A549 (cell line): ENCODE results near the gene RHOXF2. TPM values are rescaled to one million over a fixed set of nuclear protein-coding genes. Genes with fewer than 3 reads are reported as not detected.
"Not testable (repeated sequence)": the region's sequence is repeated elsewhere in the genome, so short reads cannot be mapped to it uniquely, and the experiment has no call there.

Experiments
- ATAC-seq, 2 experiments: fragments of 200-7000 bp in 1 of 2; fragments of >200 bp in 1 of 2; cut with Nextera tagmentation in 1 of 2; cut with Tn5 transposase in 1 of 2; 3 replicates each; pipeline versions ENCODE4 v1.8.0 to v1.9.1; 2018 to 2020; ENCODE audit warnings: mild to moderate bottlenecking in 1 of 2, moderate library complexity in 1 of 2
- CTCF ChIA-PET: fragments of 300-600 bp; sonication (Branson Sonifier 250); formaldehyde crosslinking; extraction: SDS; loops from one replicate; lab custom pipeline; 2021; ENCODE audit warnings: antibody characterized with exemption, inconsistent platforms; lab: Yijun Ruan, JAX
- POLR2A ChIA-PET: fragments of 350-600 bp; formaldehyde crosslinking; extraction: SDS; loops from one replicate; lab custom pipeline; 2021; ENCODE audit warnings: antibody characterized with exemption, inconsistent platforms; lab: Yijun Ruan, JAX
- DNase-seq, 2 experiments: peaks; one replicate each; pipeline versions ENCODE4 v3.0.0 to v3.0.0-alpha.2; 2011 to 2016; ENCODE audit warnings: low read depth in 1 of 2, low spot score in 1 of 2
- FAIRE-seq: peaks from 2 replicates; lab custom pipeline; 2011; peaks lifted over from hg19 to GRCh38; lab: Jason Lieb, UNC
- H3K27ac ChIP-seq, 2 experiments: fragments of >200 bp; sonication (Bioruptor Twin); formaldehyde crosslinking; 3 replicates each; pipeline ENCODE4 v1.5.1; 2016 to 2017
- H3K4me1 ChIP-seq: fragments of >200 bp; sonication (Bioruptor Twin); formaldehyde crosslinking; 3 replicates; pipeline ENCODE4 v1.6.1; 2016
- H3K4me2 ChIP-seq: fragments of >200 bp; sonication (Bioruptor Twin); formaldehyde crosslinking; 3 replicates; pipeline ENCODE4 v1.6.1; 2016
- H3K4me3 ChIP-seq: fragments of >200 bp; sonication (Bioruptor Twin); formaldehyde crosslinking; 3 replicates; pipeline ENCODE4 v1.5.1; 2016
- H3K9me3 ChIP-seq: fragments of >200 bp; sonication (Bioruptor Twin); formaldehyde crosslinking; 3 replicates; pipeline ENCODE4 v1.6.1; 2016
- ATOH8 ChIP-seq: fragments of 250-450 bp; sonication (Bioruptor Pico); IDR thresholded peaks from 2 replicates; pipeline ENCODE4 v1.5.0; 2020; ENCODE audit warnings: low read depth, mild to moderate bottlenecking, moderate library complexity
- BCL3 ChIP-seq: fragments of >200 bp; sonication (Bioruptor Twin); formaldehyde crosslinking; IDR thresholded peaks from 3 replicates; pipeline ENCODE4 v1.6.1; 2016
- CBX2 ChIP-seq: fragments of 200-600 bp; sonication (generic); IDR thresholded peaks from 2 replicates; pipeline ENCODE4 v1.6.1; 2016; ENCODE audit warnings: low read depth, mild to moderate bottlenecking, borderline replicate concordance
- CEBPB ChIP-seq, 2 experiments: fragments of >200 bp in 1 of 2; sonication (Bioruptor Twin) in 1 of 2; formaldehyde crosslinking in 1 of 2; IDR thresholded peaks; 2 replicates each; pipeline ENCODE4 v1.6.1; 2012 to 2016
- CHD2 ChIP-seq: fragments of 150-350 bp; IDR thresholded peaks from 2 replicates; pipeline ENCODE4 v1.6.1; 2014; ENCODE audit warnings: low read length; ENCODE audit not compliant: partially characterized antibody
- ESRRA ChIP-seq: fragments of 150-350 bp; IDR thresholded peaks from 2 replicates; pipeline ENCODE4 v1.6.1; 2014; ENCODE audit warnings: mild to moderate bottlenecking, low read length, borderline replicate concordance
- HMGXB4 ChIP-seq: fragments of 250-450 bp; sonication (Bioruptor Pico); IDR thresholded peaks from 2 replicates; pipeline ENCODE4 v1.5.0; 2021; ENCODE audit warnings: mild to moderate bottlenecking, moderate library complexity, borderline replicate concordance
- HOXA7 ChIP-seq: fragments of 250-450 bp; sonication (Bioruptor Pico); IDR thresholded peaks from 2 replicates; pipeline ENCODE4 v1.5.0; 2020; ENCODE audit warnings: mild to moderate bottlenecking, moderate library complexity
- HOXB13 ChIP-seq: fragments of 250-450 bp; sonication (Bioruptor Pico); IDR thresholded peaks from 2 replicates; pipeline ENCODE4 v1.5.0; 2020; ENCODE audit warnings: low read depth, mild to moderate bottlenecking, moderate library complexity
- KDM5A ChIP-seq: fragments of 200-600 bp; sonication (generic); IDR thresholded peaks from 2 replicates; pipeline ENCODE4 v1.6.1; 2016; ENCODE audit warnings: antibody characterized with exemption, mild to moderate bottlenecking
- MYC ChIP-seq: IDR thresholded peaks from 2 replicates; pipeline ENCODE4 v1.6.1; 2012; ENCODE audit warnings: mild to moderate bottlenecking, inconsistent platforms, low read length, improper control_type of control experiment, borderline replicate concordance
- POLR2AphosphoS2 ChIP-seq: conservative IDR thresholded peaks from 2 replicates; pipeline ENCODE4 v1.6.1; 2012; ENCODE audit warnings: low read length, improper control_type of control experiment, inconsistent platforms
- RCOR1 ChIP-seq: fragments of 150-350 bp; IDR thresholded peaks from 2 replicates; pipeline ENCODE4 v1.6.1; 2014; ENCODE audit warnings: antibody characterized with exemption, low read length, low read depth
- REST ChIP-seq: fragments of 200-600 bp; sonication (generic); IDR thresholded peaks from 2 replicates; pipeline ENCODE4 v1.6.1; 2016; ENCODE audit warnings: antibody characterized with exemption, mild to moderate bottlenecking, moderate library complexity
- RFX5 ChIP-seq: fragments of 450-650 bp; IDR thresholded peaks from 2 replicates; pipeline ENCODE4 v1.7.1; 2014; ENCODE audit warnings: antibody characterized with exemption, mild to moderate bottlenecking, moderate library complexity
- SREBF2 ChIP-seq: fragments of 450-650 bp; IDR thresholded peaks from 2 replicates; pipeline ENCODE4 v1.6.1; 2014; ENCODE audit warnings: mild to moderate bottlenecking, moderate library complexity
- USF2 ChIP-seq: fragments of 450-650 bp; IDR thresholded peaks from 2 replicates; pipeline ENCODE4 v1.6.1; 2014; ENCODE audit warnings: antibody characterized with exemption
- ZFP36 ChIP-seq: fragments of 450-650 bp; IDR thresholded peaks from 2 replicates; pipeline ENCODE4 v1.6.1; 2014; ENCODE audit warnings: borderline replicate concordance; ENCODE audit not compliant: partially characterized antibody
- ZNF302 ChIP-seq: fragments of 250-450 bp; sonication (Bioruptor Pico); IDR thresholded peaks from 2 replicates; pipeline ENCODE4 v1.9.0; 2021; ENCODE audit warnings: inconsistent platforms, mild to moderate bottlenecking, moderate library complexity
- ZSCAN20 ChIP-seq: fragments of 250-450 bp; sonication (Bioruptor Pico); IDR thresholded peaks from 2 replicates; pipeline ENCODE4 v1.8.0; 2022; ENCODE audit warnings: mild to moderate bottlenecking, moderate library complexity
- WGBS: methylation state at CpG from one replicate; pipeline ENCODE4 v1.1.6; 2017; ENCODE audit errors: missing lambda C conversion rate; 5-methylcytosine and 5-hydroxymethylcytosine counted together
- polyA plus RNA-seq, 4 experiments: library from polyadenylated mRNA; depleted of rRNA in 3 of 4; stranded (reverse); fragments of >200 nt; fragmentation: RNase III in 1 of 4; extraction: RNeasy Plus Mini Kit Qiagen cat#74134 plus additional on column Dnase treatment in 1 of 4; gene quantifications; 2 replicates in 3 of 4; 3 replicates in 1 of 4; pipeline ENCODE4 v1.2.3, GENCODE V29; 2011 to 2017

Gene RHOXF2
- polyA plus RNA-seq, 2 of the 4 experiments (the other 2 are of a cell fraction), result not detected

GRCh38 chrX:120125444-120125843, 33.0 kb upstream of the RHOXF2 start:
- no peak for FAIRE-seq
- H3K27ac ChIP-seq, result no peak overlapping the region
- TF ChIP-seq ATOH8 (CRISPR knock-in tag) (no peak), KDM5A (no peak), BCL3 (no peak), ZFP36 (no peak), USF2 (no peak), HMGXB4 (CRISPR knock-in tag) (no peak), CHD2 (no peak), RCOR1 (no peak), HOXB13 (CRISPR knock-in tag) (no peak), MYC (no peak), ZNF302 (no peak)
- ChIA-PET POLR2A (interaction anchor here (0.5 kb wide), 1 partner anchor 89 kb away, joined by 3 read pairs; no protein-coding TSS in a partner anchor), CTCF (interaction anchor here (1.3 to 1.9 kb wide), 2 partner anchors 11 to 257 kb away, joined by 3 to 6 read pairs; no protein-coding TSS in a partner anchor)
- 90% methylated on average over 2 of the region's 3 CpGs for WGBS
- H3K9me3 ChIP-seq, result no peaks in the 10 kb centered on the region
- ATAC-seq, result no peak
- no peak overlapping the region for H3K4me3 ChIP-seq
- DNase-seq, result no peak
- H3K4me1 ChIP-seq, result no peaks in the 10 kb centered on the region
- H3K4me2 ChIP-seq, result no peak overlapping the region

- FAIRE-seq, result peak; percentile 74
- DNase-seq, H3K4me2 ChIP-seq, H3K4me1 ChIP-seq, H3K9me3 ChIP-seq, H3K27ac ChIP-seq, H3K4me3 ChIP-seq, POLR2A ChIA-PET, ATAC-seq: not testable (repeated sequence)
- CTCF ChIA-PET, result interaction anchor here (1.2 kb wide), 1 partner anchor 10 kb away, joined by 3 read pairs; no protein-coding TSS in a partner anchor
- 50% methylated on average over 5 of the region's 5 CpGs for WGBS
Observed at GRCh38 chrX:120128306-120128846, 30.0 kb upstream of the RHOXF2 start.

- FAIRE-seq, result no peak
- 77% methylated on average over 6 of the region's 6 CpGs for WGBS
- no peak for DNase-seq
- TF ChIP-seq RFX5 (no peak), ATOH8 (CRISPR knock-in tag) (no peak), CBX2 (no peak), ESRRA (no peak), ZSCAN20 (CRISPR knock-in tag) (no peak), SREBF2 (no peak), CEBPB (IDR thresholded peaks at IDR 0.05) (no peak), HOXA7 (CRISPR knock-in tag) (no peak), REST (no peak), HOXB13 (CRISPR knock-in tag) (no peak), POLR2AphosphoS2 (no peak), HMGXB4 (CRISPR knock-in tag) (no peak)
Observed at GRCh38 chrX:120136128-120136527, 22.3 kb upstream of the RHOXF2 start.

More at GRCh38 chrX:120136128-120136527, 22.3 kb upstream of the RHOXF2 start:
- no peak for ATAC-seq
- POLR2A ChIA-PET, result no interaction called here
- CTCF ChIA-PET, result interaction anchor here (1.2 to 1.3 kb wide), 2 partner anchors 77 to 78 kb away, joined by 3 to 4 read pairs; no protein-coding TSS in a partner anchor
- Histone ChIP-seq H3K27ac (no peak overlapping the region), H3K9me3 (no peaks in the 10 kb centered on the region), H3K4me2 (no peak overlapping the region), H3K4me1 (no peaks in the 10 kb centered on the region), H3K4me3 (no peak overlapping the region)
